ENCODE results near the gene TFAP2B.

TFAP2B gene

DNA sequence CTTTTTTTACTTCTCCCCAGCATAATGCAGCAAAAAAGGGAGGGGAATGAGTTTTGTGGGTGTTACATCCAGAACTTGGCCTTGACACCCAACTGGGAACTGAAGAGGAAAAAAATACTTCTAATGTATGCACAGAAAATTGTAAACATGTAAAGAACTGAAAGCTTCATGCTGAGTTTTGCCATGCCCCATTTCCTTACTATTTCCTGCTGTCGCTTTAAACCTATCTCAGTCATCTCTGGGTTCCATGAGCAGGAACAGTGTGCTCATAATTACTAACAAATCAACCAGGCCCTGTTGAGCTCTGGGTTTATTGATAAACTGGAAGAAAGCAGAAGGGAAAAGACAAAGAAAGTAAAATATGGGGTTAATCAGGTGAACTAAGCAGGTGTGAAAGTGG, 14.2 kb downstream of the TFAP2B start:
- no peaks in the 10 kb centered on the region for H3K36me3 Mint-ChIP-seq (ENCODE audit: low read depth)
- no peak overlapping the region for H3K27ac Mint-ChIP-seq
- no peaks in the 10 kb centered on the region for H3K4me1 Mint-ChIP-seq (ENCODE audit: low read depth)
- peaks cover 70% of the 10 kb centered on the region for H3K27me3 Mint-ChIP-seq (ENCODE audit: low read depth)
- no peak overlapping the region for H3K4me3 Mint-ChIP-seq
- no peak for DNase-seq (ENCODE audit: low spot score)
- H3K9me3 Mint-ChIP-seq: no peaks in the 10 kb centered on the region

DNA sequence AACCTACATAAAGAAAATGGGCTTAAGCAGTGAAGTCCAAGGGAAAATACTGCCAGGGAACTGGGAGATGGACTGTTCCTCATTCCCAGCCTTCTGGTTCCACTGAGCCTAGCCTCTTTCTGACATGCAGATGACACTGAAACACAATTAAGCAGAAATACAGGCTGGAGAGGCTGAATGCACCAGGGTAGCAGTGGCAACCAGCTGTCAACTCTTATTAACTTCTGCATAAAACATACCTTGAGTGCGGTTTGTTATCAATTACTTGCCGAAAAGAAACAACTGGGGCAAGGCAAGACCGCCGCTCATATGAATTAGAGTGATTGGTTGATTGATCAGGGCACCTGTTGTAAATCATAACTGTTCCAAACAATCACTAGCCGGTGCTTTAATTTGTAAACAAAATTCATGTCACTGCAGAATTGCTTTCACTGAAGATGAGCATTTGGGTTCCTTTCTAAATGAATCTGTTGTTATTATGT, 16.3 kb downstream of the TFAP2B start:
- Mint-ChIP-seq H3K36me3 (ENCODE audit: low read depth) (no peaks in the 10 kb centered on the region), H3K4me1 (ENCODE audit: low read depth) (no peaks in the 10 kb centered on the region), H3K9me3 (no peaks in the 10 kb centered on the region), H3K4me3 (no peak overlapping the region), H3K27ac (no peak overlapping the region), H3K27me3 (ENCODE audit: low read depth) (peaks cover 80% of the 10 kb centered on the region)
- DNase-seq (ENCODE audit: low spot score): no peak

DNA sequence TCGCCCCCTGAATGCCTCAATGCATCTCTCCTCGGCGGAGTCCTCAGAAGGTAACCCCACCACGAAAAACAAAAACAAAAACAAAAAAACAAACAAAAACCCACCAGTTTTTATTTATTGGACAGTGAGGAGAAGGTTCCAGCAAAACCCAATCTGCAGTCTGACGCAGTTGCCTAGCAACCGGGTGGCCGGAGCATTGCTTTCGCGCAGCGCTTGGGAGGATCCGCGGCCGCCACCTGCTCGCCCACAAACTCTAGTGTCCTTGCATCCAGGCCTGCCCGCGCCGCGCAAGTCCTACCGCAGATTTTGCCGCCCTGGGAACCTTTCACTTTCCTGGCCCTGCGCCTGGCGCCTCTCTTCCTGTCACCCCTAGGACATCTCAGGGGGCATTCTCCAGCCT, 17.6 kb downstream of the TFAP2B start:
- Mint-ChIP-seq H3K36me3 (ENCODE audit: low read depth) (no peaks in the 10 kb centered on the region), H3K9me3 (no peaks in the 10 kb centered on the region), H3K4me1 (ENCODE audit: low read depth) (no peaks in the 10 kb centered on the region), H3K27ac (no peak overlapping the region), H3K4me3 (no peak overlapping the region), H3K27me3 (ENCODE audit: low read depth) (peaks cover 85% of the 10 kb centered on the region)
- DNase-seq (ENCODE audit: low spot score): no peak

DNA sequence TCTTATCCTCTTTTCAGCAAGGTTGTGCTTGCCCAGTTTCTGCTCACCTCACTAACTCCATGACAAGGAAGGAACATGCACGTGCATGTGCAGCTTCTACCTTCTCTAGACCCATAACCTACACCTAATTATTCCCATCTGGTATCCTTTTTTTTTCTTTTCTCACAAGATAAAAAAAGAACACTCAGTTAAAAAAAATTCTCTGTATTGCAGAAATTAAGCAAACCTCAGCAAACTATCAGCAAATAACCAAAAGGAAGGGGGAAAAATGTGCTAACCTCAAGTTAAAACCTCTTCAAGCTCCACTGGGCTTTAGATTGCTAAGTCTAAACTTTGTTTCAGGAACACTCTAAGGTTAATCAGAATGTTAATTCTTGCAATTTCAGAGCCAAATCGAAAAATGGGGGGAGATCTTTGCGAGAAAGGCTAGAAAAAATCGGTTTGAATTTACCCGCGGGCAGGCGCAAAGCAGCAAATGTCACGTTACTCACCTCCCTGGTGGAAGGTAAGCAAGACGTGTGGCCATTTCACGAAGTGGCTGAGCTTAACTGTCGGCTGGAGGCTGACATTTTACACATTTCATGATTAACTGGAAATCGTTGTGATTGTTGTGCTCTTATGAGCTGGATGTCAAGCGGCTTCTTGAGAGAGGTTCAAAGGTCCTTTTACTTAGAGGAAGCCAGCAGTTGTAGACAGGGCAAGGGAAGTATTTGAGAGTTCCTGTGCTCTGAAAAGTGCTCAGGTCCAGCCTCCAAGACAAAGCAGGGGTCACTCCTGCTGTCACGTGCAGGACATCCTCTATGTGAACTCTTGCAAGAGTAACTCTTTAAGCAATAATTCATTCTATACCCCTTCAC, 19.1 kb downstream of the TFAP2B start:
- Mint-ChIP-seq H3K27ac (no peak overlapping the region), H3K9me3 (no peaks in the 10 kb centered on the region), H3K36me3 (ENCODE audit: low read depth) (no peaks in the 10 kb centered on the region), H3K27me3 (ENCODE audit: low read depth) (peaks cover 92% of the 10 kb centered on the region), H3K4me3 (no peak overlapping the region), H3K4me1 (ENCODE audit: low read depth) (no peaks in the 10 kb centered on the region)
- no peak for DNase-seq (ENCODE audit: low spot score)

DNA sequence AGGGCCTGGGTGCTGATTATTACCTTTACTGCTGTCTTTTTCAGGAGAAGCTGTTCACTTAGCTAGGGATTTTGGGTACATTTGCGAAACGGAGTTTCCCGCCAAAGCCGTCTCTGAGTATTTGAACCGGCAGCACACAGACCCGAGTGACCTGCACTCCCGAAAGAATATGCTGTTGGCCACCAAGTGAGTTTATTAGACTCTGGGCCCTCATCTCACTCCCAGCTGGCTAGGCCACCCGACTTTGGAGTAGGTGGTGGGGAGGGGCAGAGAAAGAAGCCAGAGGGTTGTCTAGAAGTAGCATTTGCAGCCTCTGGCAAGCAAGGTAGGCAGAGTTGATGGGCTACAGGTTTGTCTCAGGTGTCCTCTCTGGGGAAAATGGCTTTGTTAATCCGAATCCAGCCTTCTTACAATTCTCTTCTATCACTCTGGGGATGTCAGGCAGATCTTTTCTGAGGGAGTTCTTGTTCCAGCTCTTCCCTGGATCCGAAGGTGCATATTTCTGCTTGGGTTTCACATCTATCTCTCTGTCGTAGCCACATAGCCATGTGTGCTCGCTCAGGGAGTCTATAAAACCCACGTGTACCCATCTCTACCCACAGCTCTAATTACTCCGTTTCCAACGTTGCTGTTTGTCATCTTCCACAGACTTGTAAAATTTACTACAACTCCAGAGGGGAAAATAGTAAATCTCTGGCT, 21.6 kb downstream of the TFAP2B start:
- peaks cover 2% of the 10 kb centered on the region for H3K36me3 Mint-ChIP-seq (ENCODE audit: low read depth)
- DNase-seq (ENCODE audit: low spot score): no peak
- H3K4me3 Mint-ChIP-seq: no peak overlapping the region
- H3K4me1 Mint-ChIP-seq (ENCODE audit: low read depth): no peaks in the 10 kb centered on the region
- H3K9me3 Mint-ChIP-seq: no peaks in the 10 kb centered on the region
- no peak overlapping the region for H3K27ac Mint-ChIP-seq
- H3K27me3 Mint-ChIP-seq (ENCODE audit: low read depth): peaks cover 98% of the 10 kb centered on the region

DNA sequence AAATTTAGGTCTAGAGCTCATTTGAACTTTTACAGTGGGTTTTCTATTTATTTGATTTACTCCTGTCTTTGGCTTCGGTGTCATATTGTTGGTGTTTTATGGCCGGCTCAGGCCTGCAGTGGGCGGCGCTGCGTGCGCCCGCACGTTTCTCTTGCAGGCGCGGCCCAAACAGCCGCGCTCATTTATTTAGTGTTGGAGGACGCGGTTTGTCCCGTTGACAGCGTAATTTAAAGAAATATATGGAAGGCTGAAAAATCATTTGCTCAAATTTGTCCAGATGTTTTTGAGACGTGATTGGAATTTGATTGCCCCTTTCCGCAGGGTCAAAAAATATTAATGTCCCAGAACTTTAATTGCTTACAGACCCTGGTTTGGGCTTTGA, 22.1 kb downstream of the TFAP2B start:
- no peak for DNase-seq (ENCODE audit: low spot score)
- Mint-ChIP-seq H3K27me3 (ENCODE audit: low read depth) (peaks cover 96% of the 10 kb centered on the region), H3K36me3 (ENCODE audit: low read depth) (peaks cover 2% of the 10 kb centered on the region), H3K9me3 (no peaks in the 10 kb centered on the region), H3K27ac (no peak overlapping the region), H3K4me3 (no peak overlapping the region), H3K4me1 (ENCODE audit: low read depth) (no peaks in the 10 kb centered on the region)

DNA sequence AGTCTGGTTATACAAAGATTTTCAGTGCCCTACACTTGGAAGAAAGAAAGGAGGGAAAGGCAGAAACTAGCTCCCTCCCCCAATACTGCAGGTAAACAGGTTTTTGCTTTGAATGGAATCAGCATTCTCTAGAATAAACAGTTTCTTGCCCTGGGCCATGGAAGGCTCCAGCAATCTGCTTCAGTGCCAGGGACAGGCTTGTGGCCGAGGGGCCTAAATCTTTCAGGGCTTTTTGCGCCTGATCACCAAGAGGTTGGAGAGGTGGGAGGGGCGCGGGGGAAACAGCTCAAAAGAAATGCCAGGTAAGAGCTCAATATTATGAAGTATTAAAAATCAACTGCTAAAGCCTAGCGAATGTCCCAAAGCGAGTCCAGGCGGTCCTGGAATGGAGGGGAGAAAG, 23.8 kb downstream of the TFAP2B start:
- H3K36me3 Mint-ChIP-seq (ENCODE audit: low read depth): peaks cover 2% of the 10 kb centered on the region
- H3K27me3 Mint-ChIP-seq (ENCODE audit: low read depth): peaks cover 97% of the 10 kb centered on the region
- H3K4me3 Mint-ChIP-seq: no peak overlapping the region
- DNase-seq (ENCODE audit: low spot score): no peak
- no peak overlapping the region for H3K27ac Mint-ChIP-seq
- no peaks in the 10 kb centered on the region for H3K4me1 Mint-ChIP-seq (ENCODE audit: low read depth)
- no peaks in the 10 kb centered on the region for H3K9me3 Mint-ChIP-seq

DNA sequence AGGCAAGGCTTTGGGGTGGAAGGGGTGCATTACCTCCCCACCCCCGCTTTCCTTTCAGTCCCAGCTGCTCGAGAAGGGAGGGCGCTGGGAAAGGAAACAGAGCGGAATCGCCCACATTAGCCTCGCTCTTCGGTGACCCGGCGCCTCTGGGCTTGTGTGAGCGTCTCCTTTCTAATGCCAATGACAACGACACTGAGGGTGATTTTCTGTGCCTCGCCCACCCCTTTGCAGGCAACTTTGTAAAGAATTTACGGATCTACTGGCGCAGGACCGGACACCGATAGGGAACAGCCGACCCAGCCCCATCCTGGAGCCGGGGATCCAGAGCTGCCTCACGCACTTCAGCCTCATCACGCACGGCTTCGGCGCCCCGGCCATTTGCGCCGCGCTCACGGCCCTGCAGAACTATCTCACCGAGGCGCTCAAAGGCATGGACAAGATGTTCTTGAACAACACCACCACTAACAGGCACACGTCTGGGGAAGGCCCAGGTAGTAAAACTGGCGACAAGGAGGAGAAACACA, 24.3 kb downstream of the TFAP2B start:
- Mint-ChIP-seq H3K9me3 (no peaks in the 10 kb centered on the region), H3K27ac (peak overlapping the region; percentile 74)

DNA sequence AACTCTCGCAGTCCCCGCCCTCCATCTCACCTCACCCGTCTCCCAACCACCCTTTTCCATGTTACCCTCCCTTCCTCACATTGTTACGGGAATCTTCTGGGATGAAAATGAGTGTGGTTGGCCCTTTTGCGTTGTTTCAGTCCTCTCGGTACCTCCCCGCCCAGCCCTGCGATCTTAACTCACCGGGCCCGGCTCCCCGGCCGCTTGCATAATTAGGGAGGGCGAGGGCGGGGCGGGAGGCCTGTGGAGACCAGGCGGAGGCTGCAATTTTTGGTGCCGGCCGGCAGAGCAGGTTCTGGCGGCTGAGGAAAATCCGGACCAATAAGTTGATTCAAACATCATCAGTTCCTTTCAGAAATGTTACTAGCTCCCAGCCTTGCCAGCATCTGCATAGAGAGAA, 25.2 kb downstream of the TFAP2B start:
- peaks cover 93% of the 10 kb centered on the region for H3K27me3 Mint-ChIP-seq (ENCODE audit: low read depth)
- peaks cover 2% of the 10 kb centered on the region for H3K36me3 Mint-ChIP-seq (ENCODE audit: low read depth)
- no peak overlapping the region for H3K27ac Mint-ChIP-seq
- H3K4me1 Mint-ChIP-seq (ENCODE audit: low read depth): no peaks in the 10 kb centered on the region
- no peak overlapping the region for H3K4me3 Mint-ChIP-seq
- DNase-seq (ENCODE audit: low spot score): no peak
- no peaks in the 10 kb centered on the region for H3K9me3 Mint-ChIP-seq

More for the DNA sequence above, 24.3 kb downstream of the TFAP2B start:
- peaks cover 96% of the 10 kb centered on the region for H3K27me3 Mint-ChIP-seq (ENCODE audit: low read depth)
- H3K4me1 Mint-ChIP-seq (ENCODE audit: low read depth): no peaks in the 10 kb centered on the region
- no peak for DNase-seq (ENCODE audit: low spot score)
- H3K4me3 Mint-ChIP-seq: no peak overlapping the region
- peaks cover 2% of the 10 kb centered on the region for H3K36me3 Mint-ChIP-seq (ENCODE audit: low read depth)

DNA sequence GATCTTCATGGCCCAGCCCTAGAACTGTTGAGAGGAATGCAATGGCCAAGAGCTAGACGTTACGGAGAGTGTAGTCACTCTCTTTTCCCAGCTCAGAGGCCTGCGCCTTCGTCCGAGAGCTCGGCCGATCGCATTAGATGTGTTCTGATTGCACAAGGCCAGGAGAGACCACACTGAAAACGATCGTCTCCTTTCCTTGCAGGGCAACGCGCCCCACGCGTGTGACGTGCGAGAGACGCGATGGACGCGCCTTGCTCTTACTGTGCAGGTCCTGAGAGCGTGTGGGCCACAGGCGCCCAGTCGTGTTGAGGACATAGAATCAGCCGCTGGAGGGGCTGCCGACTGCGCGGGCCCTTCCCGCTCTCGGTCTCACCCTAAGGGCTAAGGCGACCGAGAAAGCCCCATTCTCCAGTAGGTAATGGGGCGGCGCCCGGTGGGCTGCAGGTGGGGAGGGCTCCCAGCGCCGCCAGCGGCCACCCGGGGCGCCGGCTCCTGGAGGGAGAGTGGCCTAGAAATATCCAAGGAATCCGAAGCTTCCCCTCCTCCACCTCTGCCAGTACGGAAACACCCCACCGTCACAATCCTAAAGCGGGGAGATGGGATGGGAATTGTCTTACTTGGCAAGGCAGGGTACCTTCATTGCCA, 26.9 kb downstream of the TFAP2B start:
- DNase-seq (ENCODE audit: low spot score): no peak
- Mint-ChIP-seq H3K4me1 (ENCODE audit: low read depth) (no peaks in the 10 kb centered on the region), H3K27ac (no peak overlapping the region), H3K36me3 (ENCODE audit: low read depth) (peaks cover 2% of the 10 kb centered on the region), H3K27me3 (ENCODE audit: low read depth) (peaks cover 90% of the 10 kb centered on the region), H3K4me3 (no peak overlapping the region), H3K9me3 (no peaks in the 10 kb centered on the region)

DNA sequence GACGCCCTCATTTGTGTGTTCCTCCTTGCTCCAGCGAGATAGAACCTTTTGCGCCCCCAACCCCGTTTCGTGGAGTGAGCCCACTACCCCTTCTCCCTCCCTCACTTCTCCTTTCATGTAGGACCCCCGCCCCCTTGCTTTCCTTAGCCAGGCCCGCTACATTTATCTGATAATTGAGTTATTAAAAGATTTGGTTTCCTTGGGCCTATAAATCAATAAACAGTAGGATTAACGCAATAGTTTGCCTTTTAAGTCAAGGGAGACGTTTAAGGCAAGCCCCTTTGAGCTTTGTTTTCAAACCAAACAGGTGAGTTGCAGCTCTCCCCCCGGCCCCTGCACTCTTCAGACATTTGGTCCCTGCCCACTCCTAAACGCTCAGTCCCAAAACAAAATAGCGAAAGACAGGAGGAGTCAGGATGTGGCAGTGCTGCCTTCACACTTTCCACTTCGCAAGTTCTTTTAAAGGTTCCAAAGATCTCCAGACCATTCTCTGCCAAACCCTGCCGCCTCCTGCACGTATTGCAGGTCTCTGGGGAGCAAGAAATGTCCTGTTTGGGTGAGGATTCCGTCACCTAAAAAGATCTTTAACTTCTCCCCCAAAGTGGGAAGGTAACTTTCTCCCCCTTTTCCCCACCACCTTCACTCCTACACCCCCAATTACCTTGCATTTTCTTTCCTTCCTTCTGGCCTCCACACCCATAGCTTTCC, 27.6 kb downstream of the TFAP2B start:
- Mint-ChIP-seq H3K36me3 (ENCODE audit: low read depth) (peaks cover 2% of the 10 kb centered on the region), H3K4me3 (no peak overlapping the region), H3K27me3 (ENCODE audit: low read depth) (peaks cover 90% of the 10 kb centered on the region), H3K9me3 (no peaks in the 10 kb centered on the region), H3K27ac (no peak overlapping the region), H3K4me1 (ENCODE audit: low read depth) (no peaks in the 10 kb centered on the region)
- no peak for DNase-seq (ENCODE audit: low spot score)

DNA sequence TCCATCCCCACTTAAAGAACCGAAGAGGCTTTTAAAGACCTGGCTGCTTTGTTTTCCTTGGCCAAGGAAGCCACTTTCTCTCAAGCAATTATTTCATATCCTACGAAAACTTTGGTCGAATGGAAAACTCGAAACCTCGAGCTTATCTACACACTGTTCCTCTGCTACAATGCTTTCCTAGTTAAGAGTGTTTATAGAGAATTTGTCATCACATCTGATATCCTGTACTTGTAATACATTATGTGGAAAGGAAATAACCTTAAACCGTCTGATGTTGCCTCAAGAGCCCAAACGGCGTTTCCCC, 28.1 kb downstream of the TFAP2B start:
- Mint-ChIP-seq H3K27ac (no peak overlapping the region), H3K27me3 (ENCODE audit: low read depth) (peaks cover 90% of the 10 kb centered on the region), H3K4me1 (ENCODE audit: low read depth) (no peaks in the 10 kb centered on the region), H3K36me3 (ENCODE audit: low read depth) (peaks cover 2% of the 10 kb centered on the region), H3K4me3 (no peak overlapping the region), H3K9me3 (no peaks in the 10 kb centered on the region)
- DNase-seq (ENCODE audit: low spot score): no peak

DNA sequence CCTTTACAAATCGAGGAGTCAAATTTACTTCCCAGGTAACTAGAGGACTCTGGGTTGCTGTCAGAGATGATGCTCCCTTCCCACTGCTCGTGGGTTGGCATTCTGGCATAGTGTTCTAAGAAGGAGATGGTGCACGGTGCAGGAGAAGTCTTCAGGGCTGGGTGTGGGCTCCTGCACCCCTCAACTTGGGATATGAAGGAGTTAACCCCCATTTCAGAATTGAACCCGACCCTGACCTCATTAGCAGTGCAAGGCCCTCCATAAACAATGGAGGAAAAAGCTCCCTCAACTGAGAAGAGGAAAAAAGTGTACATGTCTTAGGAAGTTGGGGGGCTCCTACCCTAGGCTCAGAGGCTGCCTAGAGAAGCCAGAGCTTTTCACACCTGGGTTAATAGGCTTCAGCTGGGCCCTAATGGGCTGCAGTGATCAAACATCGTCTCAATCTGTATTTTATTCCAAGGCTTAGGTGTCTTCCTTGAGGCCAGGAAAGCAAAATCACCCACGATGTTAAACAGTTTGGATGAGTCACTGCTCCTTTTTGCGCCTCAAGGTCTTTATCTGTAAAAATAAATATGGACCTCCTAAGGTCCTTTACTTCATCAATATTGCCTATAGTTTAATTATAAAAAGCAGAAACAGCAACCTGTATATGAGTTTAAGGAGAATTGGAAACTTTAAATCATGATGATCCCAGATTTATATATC, 29.4 kb downstream of the TFAP2B start:
- no peaks in the 10 kb centered on the region for H3K4me1 Mint-ChIP-seq (ENCODE audit: low read depth)
- H3K27ac Mint-ChIP-seq: no peak overlapping the region
- no peak overlapping the region for H3K4me3 Mint-ChIP-seq
- no peaks in the 10 kb centered on the region for H3K9me3 Mint-ChIP-seq
- peaks cover 1% of the 10 kb centered on the region for H3K36me3 Mint-ChIP-seq (ENCODE audit: low read depth)
- no peak for DNase-seq (ENCODE audit: low spot score)
- H3K27me3 Mint-ChIP-seq (ENCODE audit: low read depth): peaks cover 89% of the 10 kb centered on the region

Measured in T-helper 2 cell treated with Interferon-gamma antibody and Interleukin-4, amounts not matched to agents 5 μg/mL and 100 μg/mL, for 36 hours (primary cell).